ENCODE data around the gene PREX1. TPM values are rescaled to one million over a fixed set of nuclear protein-coding genes. Genes with fewer than 3 reads are reported as not detected.

The PREX1 gene
- total RNA-seq, 3 donors from 2014 or later, result 53.1 to 84.2 (median 65.1) TPM

DNA sequence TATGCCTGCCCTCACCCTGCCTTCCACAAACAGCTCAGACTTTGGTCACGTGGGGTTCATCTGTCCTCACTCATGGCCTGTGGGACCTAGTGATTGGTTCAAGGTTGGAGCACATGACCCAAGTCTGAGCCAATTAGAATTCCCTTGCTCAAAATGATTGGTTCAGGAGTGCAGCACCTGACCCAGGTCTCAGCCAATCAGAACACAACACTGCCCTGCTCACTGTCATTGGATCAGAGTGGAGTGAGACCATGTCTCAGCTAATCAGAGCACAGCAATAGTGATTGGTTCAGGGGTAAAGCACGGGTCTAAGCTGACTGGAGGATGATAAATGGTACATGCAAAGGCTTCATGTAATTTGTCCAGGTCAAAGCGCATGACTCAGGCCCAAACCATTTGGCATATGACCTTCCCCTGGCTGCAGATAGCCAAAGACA, 102.2 kb downstream of the PREX1 start:
- Histone ChIP-seq H3K4me3 (no peak overlapping the region), H3K4me1 (no peaks in the 10 kb centered on the region), H3K36me3 (no peaks in the 10 kb centered on the region), H3K27me3 (no peaks in the 10 kb centered on the region), H3K9me3 (no peaks in the 10 kb centered on the region), H3K27ac (peak overlapping the region in 1 of 2 donors; percentile 32)
- intact Hi-C loops (cut with DNase I; ENCODE audit: low total_unique reads), result no loop called here
- DNase-seq (ENCODE audit: low spot score in 2 of 2), result no peak
- TF ChIP-seq POLR2AphosphoS5 (IDR thresholded peaks at IDR 0.05), result no peak
- TF ChIP-seq, protein P1, sequence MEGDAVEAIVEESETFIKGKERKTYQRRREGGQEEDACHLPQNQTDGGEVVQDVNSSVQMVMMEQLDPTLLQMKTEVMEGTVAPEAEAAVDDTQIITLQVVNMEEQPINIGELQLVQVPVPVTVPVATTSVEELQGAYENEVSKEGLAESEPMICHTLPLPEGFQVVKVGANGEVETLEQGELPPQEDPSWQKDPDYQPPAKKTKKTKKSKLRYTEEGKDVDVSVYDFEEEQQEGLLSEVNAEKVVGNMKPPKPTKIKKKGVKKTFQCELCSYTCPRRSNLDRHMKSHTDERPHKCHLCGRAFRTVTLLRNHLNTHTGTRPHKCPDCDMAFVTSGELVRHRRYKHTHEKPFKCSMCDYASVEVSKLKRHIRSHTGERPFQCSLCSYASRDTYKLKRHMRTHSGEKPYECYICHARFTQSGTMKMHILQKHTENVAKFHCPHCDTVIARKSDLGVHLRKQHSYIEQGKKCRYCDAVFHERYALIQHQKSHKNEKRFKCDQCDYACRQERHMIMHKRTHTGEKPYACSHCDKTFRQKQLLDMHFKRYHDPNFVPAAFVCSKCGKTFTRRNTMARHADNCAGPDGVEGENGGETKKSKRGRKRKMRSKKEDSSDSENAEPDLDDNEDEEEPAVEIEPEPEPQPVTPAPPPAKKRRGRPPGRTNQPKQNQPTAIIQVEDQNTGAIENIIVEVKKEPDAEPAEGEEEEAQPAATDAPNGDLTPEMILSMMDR (IDR thresholded peaks at IDR 0.05), result no peak

DNA sequence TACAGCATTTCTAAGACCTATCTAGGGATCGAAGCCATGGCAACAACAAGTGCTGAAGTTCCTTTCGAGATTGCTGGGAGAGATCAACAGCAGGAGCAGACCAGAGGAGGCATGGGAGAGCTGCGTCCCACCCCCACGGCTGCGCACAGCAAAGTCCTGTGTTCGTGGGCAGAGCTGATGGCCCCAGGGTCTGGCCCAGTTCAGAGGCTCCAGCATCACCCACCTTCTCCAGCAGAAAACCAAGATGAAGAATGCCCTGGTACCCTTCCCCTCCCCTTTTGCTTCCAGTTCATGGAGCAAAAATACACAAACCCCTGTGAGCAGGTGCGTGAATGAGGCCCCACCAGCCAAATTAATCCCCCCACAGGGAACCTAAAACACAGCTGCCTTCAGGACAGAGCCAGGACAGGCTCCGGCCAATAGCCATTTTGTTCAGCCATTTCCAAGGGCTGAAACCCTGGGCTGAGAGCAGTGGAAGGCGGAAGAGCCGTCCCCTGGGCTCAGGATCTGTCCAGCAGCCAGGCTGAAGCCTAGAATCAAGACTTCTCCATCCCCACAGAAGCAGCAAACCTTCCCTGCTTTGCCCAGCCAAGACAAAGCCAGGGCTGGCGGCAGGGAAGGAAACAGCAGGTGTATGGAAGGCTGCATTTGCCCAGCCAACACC, 102.8 kb downstream of the PREX1 start:
- Histone ChIP-seq H3K9me3 (no peaks in the 10 kb centered on the region), H3K4me3 (no peak overlapping the region), H3K27me3 (no peaks in the 10 kb centered on the region), H3K4me1 (no peaks in the 10 kb centered on the region), H3K36me3 (no peaks in the 10 kb centered on the region), H3K27ac (peak overlapping the region in 1 of 2 donors; percentile 32)
- no peak for DNase-seq (ENCODE audit: low spot score in 2 of 2)
- intact Hi-C loops (cut with DNase I; ENCODE audit: low total_unique reads), result no loop called here
- TF ChIP-seq, protein P1 (IDR thresholded peaks at IDR 0.05), result no peak
- no peak for TF ChIP-seq POLR2AphosphoS5 (IDR thresholded peaks at IDR 0.05)
- TF ChIP-seq POLR2A (IDR thresholded peaks at IDR 0.05), result no peak

DNA sequence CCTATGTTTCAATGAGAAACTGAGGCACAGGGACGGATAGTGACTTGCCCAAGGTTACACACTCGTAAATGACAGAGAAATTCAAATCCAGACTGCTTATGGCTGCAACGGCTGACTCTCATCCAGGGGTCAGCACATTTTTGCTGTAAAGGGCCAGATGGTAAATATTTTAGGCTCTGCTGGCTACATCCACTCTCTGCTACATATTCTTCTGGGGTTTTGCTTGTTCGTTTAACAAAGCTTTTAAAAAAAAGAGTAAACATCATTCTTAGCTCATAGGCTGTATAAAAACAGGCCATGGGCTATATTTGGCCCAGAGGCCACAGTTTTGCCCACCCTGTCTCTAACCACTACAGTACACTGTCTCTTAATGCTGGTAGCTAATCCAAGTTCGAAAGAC, 103.4 kb downstream of the PREX1 start:
- TF ChIP-seq POLR2A (IDR thresholded peaks at IDR 0.05) (no peak), POLR2AphosphoS5 (IDR thresholded peaks at IDR 0.05) (no peak)
- TF ChIP-seq, protein P1 (IDR thresholded peaks at IDR 0.05), result no peak
- Histone ChIP-seq H3K36me3 (no peaks in the 10 kb centered on the region), H3K27me3 (no peaks in the 10 kb centered on the region), H3K4me1 (no peaks in the 10 kb centered on the region), H3K4me3 (no peak overlapping the region), H3K27ac (peak overlapping the region in 1 of 2 donors; percentile 77), H3K9me3 (peaks cover 3 to 6% of the 10 kb centered on the region in 2 donors)
- DNase-seq (ENCODE audit: low spot score in 2 of 2), result no peak
- intact Hi-C loops (cut with DNase I; ENCODE audit: low total_unique reads), result no loop called here

DNA sequence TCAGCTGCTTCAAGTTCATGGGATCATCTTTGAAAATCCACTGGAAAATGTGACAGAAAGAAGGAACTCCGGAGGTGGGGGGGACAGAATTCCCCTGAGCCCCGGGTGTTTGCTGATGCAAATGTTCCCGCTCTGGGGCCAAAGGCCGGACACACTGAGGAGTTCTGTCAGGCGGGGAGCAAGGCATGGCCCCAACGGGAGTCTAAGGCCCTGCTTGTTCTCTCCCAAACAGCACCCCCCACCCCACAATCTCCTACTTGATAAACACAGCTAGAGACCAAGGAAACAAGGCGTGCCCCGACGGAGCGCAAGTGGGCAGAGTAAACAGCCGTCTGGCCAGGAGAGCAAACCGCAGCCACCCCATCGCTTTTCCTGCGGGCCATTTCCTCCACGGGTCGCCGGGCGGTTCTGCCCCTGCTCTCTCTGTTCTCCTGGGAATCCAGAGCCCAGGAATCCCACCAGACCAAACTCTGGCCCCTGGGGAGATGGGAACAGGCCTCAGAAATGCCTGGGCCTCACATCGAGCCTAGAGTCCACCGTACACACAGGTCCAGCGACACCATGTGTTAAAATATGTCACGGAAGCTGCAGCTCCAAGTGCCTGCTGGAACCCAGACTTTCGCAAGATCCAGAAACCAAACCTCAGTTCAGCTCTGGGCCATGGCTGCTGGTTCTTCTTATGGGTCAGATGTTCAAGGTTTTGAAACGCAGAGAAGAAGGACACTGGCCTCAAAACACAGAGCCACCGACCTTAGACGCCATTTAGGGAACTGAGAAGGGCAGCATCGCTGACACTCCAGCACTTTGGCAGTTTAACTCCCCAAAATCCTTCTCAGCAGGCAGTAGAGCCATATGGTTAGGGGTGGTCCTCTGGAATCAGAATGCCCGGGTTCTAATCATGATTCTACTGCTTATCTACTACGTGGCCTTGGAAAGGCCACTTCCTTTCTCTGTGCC, 104.2 kb downstream of the PREX1 start:
- Histone ChIP-seq H3K27ac (peak overlapping the region; percentile 57 to 77), H3K4me3 (no peak overlapping the region), H3K4me1 (no peaks in the 10 kb centered on the region), H3K36me3 (no peaks in the 10 kb centered on the region), H3K27me3 (no peaks in the 10 kb centered on the region), H3K9me3 (peaks cover 3 to 11% of the 10 kb centered on the region in 2 donors)
- TF ChIP-seq, protein P1 (IDR thresholded peaks at IDR 0.05), result no peak
- no peak for TF ChIP-seq POLR2AphosphoS5 (IDR thresholded peaks at IDR 0.05)
- TF ChIP-seq POLR2A (IDR thresholded peaks at IDR 0.05), result no peak
- no peak for DNase-seq (ENCODE audit: low spot score in 2 of 2)
- intact Hi-C loops (cut with DNase I; ENCODE audit: low total_unique reads), result no loop called here

DNA sequence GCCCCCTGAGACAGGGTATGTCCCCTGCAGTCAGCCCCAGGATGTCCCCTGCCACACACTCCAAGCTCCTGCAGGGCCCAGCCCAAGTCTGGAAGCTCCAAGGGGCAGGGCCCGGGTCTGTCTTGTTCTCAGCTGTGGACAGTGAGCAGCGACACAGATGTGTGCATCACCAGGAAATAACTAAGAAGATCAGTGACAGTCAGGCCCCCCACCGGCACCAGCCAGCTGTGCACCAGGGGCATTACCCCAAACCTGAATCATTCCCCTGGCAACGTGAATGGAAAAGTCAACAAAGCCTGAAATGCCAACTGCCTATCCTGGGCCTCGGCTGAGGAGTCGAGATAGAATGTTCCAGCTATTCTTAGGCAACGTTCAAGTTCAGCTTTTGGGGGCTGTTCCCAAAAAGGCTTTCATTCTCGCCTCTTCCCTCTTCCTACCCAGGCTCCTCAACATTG, 105.0 kb downstream of the PREX1 start:
- H3K36me3 ChIP-seq, result no peaks in the 10 kb centered on the region
- TF ChIP-seq, protein P1 (IDR thresholded peaks at IDR 0.05), result no peak
- TF ChIP-seq POLR2A (IDR thresholded peaks at IDR 0.05) (no peak), POLR2AphosphoS5 (IDR thresholded peaks at IDR 0.05) (no peak)
- intact Hi-C loops (cut with DNase I; ENCODE audit: low total_unique reads), result no loop called here
- no peaks in the 10 kb centered on the region for H3K27me3 ChIP-seq
- H3K4me3 ChIP-seq, result no peak overlapping the region
- no peak for DNase-seq (ENCODE audit: low spot score in 2 of 2)
- peaks cover 3 to 11% of the 10 kb centered on the region in 2 donors for H3K9me3 ChIP-seq
- no peaks in the 10 kb centered on the region for H3K4me1 ChIP-seq
- peak overlapping the region; percentile 57 to 77 for H3K27ac ChIP-seq
